B cell (primary cell): ENCODE measurements around the gene IL4.

Experiments
- CTCF ChIP-seq: fragments of 200-600 bp; IDR thresholded peaks from one replicate; pipeline ENCODE4 v1.8.0; 2022; ENCODE audit warnings: antibody characterized with exemption, mild to moderate bottlenecking
- EZH2 ChIP-seq: IDR thresholded peaks from 2 replicates; pipeline ENCODE4 v1.6.1; 2012; ENCODE audit warnings: borderline replicate concordance, low read depth, mild to moderate bottlenecking, moderate library complexity, low read length; ENCODE audit not compliant: insufficient read depth, poor library complexity, severe bottlenecking

- TF ChIP-seq CTCF (no peak), EZH2 (no peak)
These were observed 9.0 kb upstream of the IL4 start for GRCh38 chr5:132664696-132665209.
